SK-N-SH (cell line): Measurements from ENCODE around the gene SLC22A4. TPM values are rescaled to one million over a fixed set of nuclear protein-coding genes. Genes with fewer than 3 reads are reported as not detected.
A peak's percentile ranks its signal among the peaks of the same experiment; 100 is the strongest.

Experiments
- CTCF ChIA-PET: fragments of 300-600, 350-600 bp; formaldehyde crosslinking; extraction: SDS; loops from one replicate; lab custom pipeline; 2021; lab: Yijun Ruan, JAX
- POLR2A ChIA-PET: fragments of 350-600 bp; sonication (Branson Sonifier 250); formaldehyde crosslinking; extraction: SDS; loops from one replicate; lab custom pipeline; 2020; ENCODE audit warnings: antibody characterized with exemption, inconsistent platforms; lab: Yijun Ruan, JAX
- DNase-seq: peaks from one replicate; pipeline ENCODE4 v3.0.0; 2012
- H2AFZ ChIP-seq: fragments of 200-600 bp; sonication (generic); 2 replicates; pipeline ENCODE4 v1.8.1; 2016; ENCODE audit warnings: antibody characterized with exemption, mild to moderate bottlenecking, low read depth
- H3F3A ChIP-seq: fragments of 200-600 bp; sonication (generic); replicated peaks from 2 replicates; pipeline ENCODE3; 2016; ENCODE audit warnings: antibody characterized with exemption, mild to moderate bottlenecking; ENCODE audit not compliant: insufficient read depth
- H3K27ac ChIP-seq, 2 experiments: fragments of 200-500 bp in 1 of 2; fragments of 200-600 bp in 1 of 2; sonication (Bioruptor generic) in 1 of 2; sonication (generic), shearing (Covaris generic) in 1 of 2; 2 replicates each; pipeline versions ENCODE4 v1.5.1 to v1.6.1; 2014 to 2016; ENCODE audit warnings: low read depth in 2 of 2, inconsistent platforms in 1 of 2, low read length in 1 of 2, mild to moderate bottlenecking in 1 of 2, mixed read lengths in 1 of 2
- H3K27me3 ChIP-seq: fragments of 200-600 bp; sonication (generic), shearing (Covaris generic); 2 replicates; pipeline ENCODE4 v1.6.1; 2016; ENCODE audit warnings: mixed run types; ENCODE audit not compliant: insufficient read depth
- H3K36me3 ChIP-seq, 2 experiments: fragments of 200-500 bp in 1 of 2; fragments of 200-600 bp in 1 of 2; sonication (Bioruptor generic) in 1 of 2; sonication (generic) in 1 of 2; replicated peaks in 1 of 2; 2 replicates each; pipeline versions ENCODE3 to v1.5.1; 2014 to 2016; ENCODE audit warnings: low read length in 1 of 2, mild to moderate bottlenecking in 1 of 2; ENCODE audit not compliant: insufficient read depth in 2 of 2, control insufficient read depth in 1 of 2
- H3K4me1 ChIP-seq, 2 experiments: fragments of 200-500 bp in 1 of 2; fragments of 200-600 bp in 1 of 2; sonication (Bioruptor generic) in 1 of 2; sonication (generic), shearing (Covaris generic) in 1 of 2; 2 replicates each; pipeline versions ENCODE4 v1.5.1 to v1.6.1; 2014 to 2016; ENCODE audit warnings: low read depth in 1 of 2, low read length in 1 of 2, mixed run types in 1 of 2; ENCODE audit not compliant: insufficient read depth in 2 of 2, control insufficient read depth in 1 of 2
- H3K4me2 ChIP-seq: fragments of 200-600 bp; sonication (generic), shearing (Covaris generic); 2 replicates; pipeline ENCODE4 v1.6.1; 2017; ENCODE audit warnings: mixed run types
- H3K4me3 ChIP-seq, 2 experiments: fragments of 200-500 bp in 1 of 2; fragments of 200-600 bp in 1 of 2; sonication (Bioruptor generic) in 1 of 2; sonication (generic), shearing (Covaris generic) in 1 of 2; 2 replicates each; pipeline versions ENCODE4 v1.5.1 to v1.8.1; 2014 to 2016; ENCODE audit warnings: low read depth in 2 of 2, inconsistent platforms in 1 of 2, low read length in 1 of 2, mild to moderate bottlenecking in 1 of 2, mixed read lengths in 1 of 2, moderate library complexity in 1 of 2
- H3K79me2 ChIP-seq: fragments of 200-600 bp; sonication (generic); 2 replicates; pipeline ENCODE4 v1.8.1; 2017; ENCODE audit warnings: mild to moderate bottlenecking; ENCODE audit not compliant: insufficient read depth
- H3K9ac ChIP-seq: fragments of 200-600 bp; sonication (generic); 2 replicates; pipeline ENCODE4 v1.6.1; 2017; ENCODE audit warnings: mixed run types
- H3K9me2 ChIP-seq: fragments of 200-600 bp; sonication (generic); 2 replicates; pipeline ENCODE4 v1.6.1; 2017; ENCODE audit warnings: mixed run types
- H3K9me3 ChIP-seq: fragments of 200-600 bp; sonication (generic); 2 replicates; pipeline ENCODE4 v1.6.1; 2017; ENCODE audit warnings: mixed run types, mild to moderate bottlenecking, moderate library complexity
- H4K20me1 ChIP-seq: fragments of 200-600 bp; sonication (generic); 2 replicates; pipeline ENCODE4 v1.6.1; 2017; ENCODE audit warnings: mild to moderate bottlenecking, mixed run types; ENCODE audit not compliant: insufficient read depth
- CTCF ChIP-seq: fragments of 200-600 bp; sonication (generic); IDR thresholded peaks from 2 replicates; pipeline ENCODE4 v1.6.1; 2017; ENCODE audit warnings: antibody characterized with exemption, mild to moderate bottlenecking, moderate library complexity
- FOXJ3 ChIP-seq: sonication (generic); formaldehyde crosslinking; IDR thresholded peaks from 2 replicates; pipeline ENCODE4 v1.5.1; 2020; ENCODE audit warnings: mild to moderate bottlenecking, missing genetic modification reagents
- FOXM1 ChIP-seq: IDR thresholded peaks from 2 replicates; pipeline ENCODE4 v1.4.0; 2012; ENCODE audit warnings: low read depth, mild to moderate bottlenecking
- GABPA ChIP-seq: IDR thresholded peaks from 2 replicates; pipeline ENCODE4 v1.4.0; 2012; ENCODE audit warnings: low read depth, mild to moderate bottlenecking
- MAX ChIP-seq: IDR thresholded peaks from 2 replicates; pipeline ENCODE4 v1.4.0; 2012; ENCODE audit warnings: low read depth
- MXI1 ChIP-seq: IDR thresholded peaks from 2 replicates; pipeline ENCODE4 v1.6.1; 2012; ENCODE audit warnings: mild to moderate bottlenecking, low read depth, low read length, improper control_type of control experiment
- NFIC ChIP-seq: IDR thresholded peaks from 2 replicates; pipeline ENCODE4 v1.4.0; 2012; ENCODE audit warnings: borderline replicate concordance
- RAD21 ChIP-seq: IDR thresholded peaks from 2 replicates; pipeline ENCODE4 v1.6.1; 2012; ENCODE audit warnings: mild to moderate bottlenecking, low read length
- REST ChIP-seq: IDR thresholded peaks from 2 replicates; pipeline ENCODE4 v1.6.1; 2012; ENCODE audit warnings: mild to moderate bottlenecking, low read depth, low read length, moderate library complexity
- RFX5 ChIP-seq: IDR thresholded peaks from 2 replicates; pipeline ENCODE4 v1.6.1; 2012; ENCODE audit warnings: mild to moderate bottlenecking, improper control_type of control experiment, low read length
- SIN3A ChIP-seq: IDR thresholded peaks from 2 replicates; pipeline ENCODE4 v1.6.1; 2012; ENCODE audit warnings: low read depth, mild to moderate bottlenecking, low read length, moderate library complexity, borderline replicate concordance
- WGBS: methylation state at CpG from one replicate; pipeline ENCODE4 v1.1.6; 2017; ENCODE audit warnings: low lambda C conversion rate; 5-methylcytosine and 5-hydroxymethylcytosine counted together
- polyA plus RNA-seq, 3 experiments: library from polyadenylated mRNA; depleted of rRNA; stranded (reverse); fragments of >200 nt; gene quantifications; 2 replicates each; pipeline ENCODE4 v1.2.3, GENCODE V29; 2012

Gene SLC22A4
- polyA plus RNA-seq, 1 of the 3 experiments (the other 2 are of a cell fraction): 3.3 TPM

GRCh38 chr5:132300577-132301343 is 6.6 kb downstream of the SLC22A4 start:
- no peak for DNase-seq
- Histone ChIP-seq H4K20me1 (no peaks in the 10 kb centered on the region), H3K9me2 (no peaks in the 10 kb centered on the region), H3K9ac (no peak overlapping the region), H3K27ac (no peak overlapping the region; a peak in 1 of 4 replicates), H3K27me3 (no peaks in the 10 kb centered on the region), H3K4me1 (peaks cover 4 to 13% of the 10 kb centered on the region in 2 experiments; a peak in 1 of 4 replicates), H3K4me2 (no peak overlapping the region), H3K36me3 (peaks cover 0 to 4% of the 10 kb centered on the region in 2 experiments), H3K9me3 (no peaks in the 10 kb centered on the region), H3K79me2 (peaks cover 26% of the 10 kb centered on the region), H3F3A (no peaks in the 10 kb centered on the region), H3K4me3 (no peak overlapping the region), H2AFZ (no peak overlapping the region)
- CTCF ChIA-PET: interaction anchor here (0.7 to 1.0 kb wide), 3 partner anchors 8 to 63 kb away, joined by 3 to 4 read pairs (median 4); no protein-coding TSS in a partner anchor
- WGBS: 90% methylated on average over 4 of the region's 6 CpGs
- TF ChIP-seq FOXJ3 (CRISPR knock-in tag) (peak; percentile 43; the same call in 1 of the 2 replicates), MAX (no peak)
- POLR2A ChIA-PET: no interaction called here

- peaks cover 0 to 9% of the 10 kb centered on the region in 2 experiments; a peak in 1 of 4 replicates for H3K4me1 ChIP-seq
- H3K9me2 ChIP-seq: no peaks in the 10 kb centered on the region
- H3K9ac ChIP-seq: no peak overlapping the region
- H3K4me3 ChIP-seq: no peak overlapping the region
- H3F3A ChIP-seq: no peaks in the 10 kb centered on the region
- no peaks in the 10 kb centered on the region for H3K27me3 ChIP-seq
- ChIA-PET CTCF (interaction anchor here (1.0 kb wide), 1 partner anchor 64 kb away, joined by 4 read pairs; no protein-coding TSS in a partner anchor), POLR2A (no interaction called here)
- H3K4me2 ChIP-seq: no peak overlapping the region
- no peak overlapping the region for H3K27ac ChIP-seq
- no peaks in the 10 kb centered on the region for H4K20me1 ChIP-seq
- H3K36me3 ChIP-seq: peaks cover 0 to 4% of the 10 kb centered on the region in 2 experiments
- H3K9me3 ChIP-seq: no peaks in the 10 kb centered on the region
- no peak for DNase-seq
- H3K79me2 ChIP-seq: peaks cover 20% of the 10 kb centered on the region
- H2AFZ ChIP-seq: no peak overlapping the region
- no peak for TF ChIP-seq RAD21
- TF ChIP-seq REST: no peak
- no peak for TF ChIP-seq CTCF
- no peak for TF ChIP-seq FOXM1
- no peak for TF ChIP-seq MXI1
- TF ChIP-seq RFX5: no peak
- TF ChIP-seq SIN3A: no peak
- TF ChIP-seq GABPA: no peak
- TF ChIP-seq NFIC: no peak
- WGBS: 93% methylated on average over 5 of the region's 11 CpGs
Observed at GRCh38 chr5:132301344-132302271, 7.4 kb downstream of the SLC22A4 start.
